Stimulated activated CD8-positive, alpha-beta memory T cell treated with anti-CD3 and anti-CD28 coated beads, Interleukin-12 subunit alpha, Interleukin-12 subunit beta, amount 100 ng/mL, for 1 hour (primary cell): ENCODE data around the gene ZNF831.
A peak's percentile ranks its signal among the peaks of the same experiment; 100 is the strongest.

ENCODE experiments used
- DNase-seq: peaks from one replicate; pipeline ENCODE4 v3.0.0-alpha.2; 2020; ENCODE audit warnings: low read depth

ZNF831 gene

DNA sequence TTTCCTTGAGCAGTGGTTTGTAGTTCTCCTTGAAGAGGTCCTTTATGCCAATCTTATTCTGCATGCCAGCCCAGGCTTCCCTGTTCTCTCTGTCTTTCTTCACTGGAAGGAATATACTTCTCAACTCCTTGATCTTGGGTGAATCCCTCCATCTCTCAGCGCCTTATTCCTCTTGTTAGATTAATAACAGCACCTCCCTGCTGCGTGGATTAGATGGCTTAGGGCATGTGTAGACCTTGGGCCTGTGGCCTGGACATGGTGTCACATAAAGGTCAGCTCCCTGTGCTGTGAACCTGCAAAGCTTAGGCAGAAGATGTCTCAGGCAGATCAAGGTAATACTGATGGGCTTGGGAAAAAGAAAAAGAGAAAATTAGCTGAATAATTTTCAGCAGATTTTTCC lies 18.3 kb downstream of the ZNF831 start:
- DNase-seq, result no peak

DNA sequence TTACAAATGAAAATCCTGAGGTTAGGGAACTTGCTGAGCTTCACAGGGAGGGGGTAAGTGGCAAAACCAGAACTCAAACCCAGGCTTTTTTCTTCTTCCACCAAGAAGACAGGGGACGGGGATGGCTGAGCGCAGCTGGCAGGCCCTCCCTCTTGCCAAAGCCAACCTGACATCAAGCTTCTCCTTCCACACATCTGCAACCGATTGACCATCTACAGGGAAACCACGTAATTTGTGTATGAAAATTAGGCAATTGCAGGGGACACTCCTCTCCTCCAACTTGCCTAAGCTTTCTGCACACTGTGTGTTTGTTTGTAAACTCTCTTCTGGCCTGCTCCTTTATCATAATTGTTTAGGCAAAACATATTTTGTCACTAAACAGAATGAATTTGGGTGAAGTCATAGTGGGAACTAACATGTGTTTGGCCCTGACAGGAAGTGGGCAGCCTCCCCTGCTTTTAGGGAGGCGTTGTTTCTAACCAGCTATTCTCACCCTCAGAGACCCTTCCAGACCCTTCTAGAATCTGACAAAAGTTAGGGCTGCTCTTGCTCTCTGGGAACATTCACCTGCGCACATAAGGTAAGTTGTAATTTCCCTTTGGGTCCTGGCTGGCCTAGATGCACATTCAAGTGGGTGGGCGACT lies 18.9 kb downstream of the ZNF831 start:
- DNase-seq, result no peak

DNA sequence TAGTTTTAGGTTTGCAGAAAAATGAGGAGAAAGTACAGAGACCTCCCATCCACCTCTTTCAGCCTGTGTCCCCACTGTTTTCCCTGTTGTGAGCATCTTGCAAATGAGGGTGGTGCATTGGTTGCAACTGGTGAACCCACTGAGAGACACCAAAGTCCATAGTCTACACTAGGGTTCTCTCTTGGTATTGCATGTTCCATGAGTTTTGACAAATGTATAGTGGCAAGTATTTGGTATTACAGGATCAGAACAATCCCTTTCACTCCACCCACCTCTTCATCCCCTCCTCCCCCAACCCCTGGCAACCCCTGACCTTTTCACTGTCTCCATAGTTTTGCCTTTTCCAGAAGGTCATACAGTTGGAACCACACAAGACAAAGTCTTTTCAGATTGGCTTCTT lies 20.1 kb downstream of the ZNF831 start:
- no peak for DNase-seq

DNA sequence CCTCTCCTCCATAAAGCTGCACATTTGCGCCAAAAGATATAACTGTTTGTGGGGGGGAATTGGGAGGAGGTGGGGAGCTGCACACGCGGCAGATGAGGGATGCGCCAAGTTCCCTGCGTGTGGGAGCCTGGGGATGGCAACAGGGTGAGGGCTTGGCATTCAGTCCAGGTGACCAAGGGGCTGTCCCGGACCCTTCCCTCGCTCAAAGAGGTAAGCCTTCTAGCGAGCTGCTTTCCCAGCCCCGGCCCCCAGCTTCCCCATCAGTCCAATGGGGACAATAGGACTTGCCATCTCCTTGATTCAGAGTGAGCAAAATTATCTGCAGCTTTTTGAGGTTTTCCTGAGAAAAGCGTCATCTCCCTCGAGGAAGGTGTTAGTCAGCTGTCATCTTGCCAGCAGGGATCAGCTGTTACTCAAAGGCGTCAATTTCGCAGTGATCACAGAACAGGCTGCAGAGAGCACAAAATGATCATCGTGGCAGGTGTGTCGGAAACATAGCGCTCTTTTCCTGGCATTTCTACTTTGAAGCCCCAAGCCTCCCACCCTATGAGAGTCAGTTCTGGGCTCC lies 21.3 kb downstream of the ZNF831 start:
- no peak for DNase-seq

DNA sequence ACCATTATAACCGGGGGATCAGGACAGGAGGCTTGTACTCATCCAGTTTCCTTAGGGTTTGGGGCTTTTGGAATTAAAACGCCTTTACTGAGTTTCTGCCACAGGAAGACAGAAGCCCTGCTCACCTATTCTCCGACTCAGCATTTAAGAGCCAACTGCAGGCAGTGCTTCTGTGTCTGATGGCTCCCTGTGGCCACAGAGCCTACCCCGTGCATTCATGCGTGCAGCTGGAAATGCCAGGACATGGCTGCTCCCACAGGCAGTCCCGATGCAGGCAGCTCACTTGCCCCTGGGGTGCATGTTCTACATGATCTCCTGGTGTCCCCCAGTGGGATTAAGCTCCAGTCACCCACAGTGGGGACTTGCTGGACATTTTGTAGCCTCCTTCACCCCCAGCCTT lies 22.2 kb downstream of the ZNF831 start:
- DNase-seq, result no peak

DNA sequence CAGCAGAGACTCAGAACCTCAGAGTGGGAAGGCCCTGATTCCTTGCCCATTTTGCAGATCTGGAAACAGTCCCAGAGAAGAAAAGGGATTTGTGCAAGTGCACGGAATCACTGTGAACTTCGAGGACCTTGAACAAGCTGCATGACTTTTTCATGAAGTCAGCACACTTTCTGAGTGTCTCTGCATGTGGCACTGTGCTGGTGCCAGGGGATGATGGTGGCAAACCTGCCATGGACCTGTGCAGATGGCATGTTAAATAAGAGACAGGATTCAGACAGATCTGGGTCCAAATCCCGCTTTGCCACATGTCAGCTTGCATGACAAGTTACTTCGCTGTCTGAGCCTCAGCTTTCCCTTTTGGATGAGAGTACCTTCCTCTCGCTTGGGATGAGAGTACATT lies 26.8 kb downstream of the ZNF831 start:
- no peak for DNase-seq

DNA sequence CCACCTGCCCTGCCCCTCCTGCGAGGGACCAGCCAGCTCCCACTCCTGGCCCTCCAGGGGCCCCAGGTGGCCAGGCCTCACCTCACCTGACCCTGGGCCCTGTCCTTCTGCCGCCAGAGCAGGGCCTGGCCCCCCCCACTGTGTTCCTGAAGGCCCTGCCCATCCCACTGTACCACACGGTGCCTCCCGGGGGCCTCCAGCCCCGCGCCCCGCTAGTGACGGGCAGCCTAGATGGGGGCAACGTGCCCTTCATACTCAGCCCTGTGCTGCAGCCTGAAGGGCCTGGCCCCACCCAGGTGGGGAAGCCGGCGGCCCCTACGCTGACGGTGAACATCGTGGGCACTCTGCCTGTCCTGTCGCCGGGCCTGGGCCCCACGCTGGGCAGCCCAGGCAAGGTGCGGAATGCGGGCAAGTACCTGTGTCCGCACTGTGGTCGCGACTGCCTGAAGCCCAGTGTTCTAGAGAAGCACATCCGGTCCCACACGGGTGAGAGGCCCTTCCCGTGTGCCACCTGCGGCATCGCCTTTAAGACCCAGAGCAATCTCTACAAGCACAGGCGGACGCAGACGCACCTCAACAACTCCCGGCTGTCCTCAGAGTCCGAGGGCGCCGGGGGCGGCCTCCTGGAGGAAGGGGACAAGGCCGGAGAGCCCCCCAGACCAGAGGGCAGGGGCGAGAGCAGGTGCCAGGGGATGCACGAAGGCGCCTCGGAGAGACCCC lies 27.6 kb downstream of the ZNF831 start:
- no peak for DNase-seq

DNA sequence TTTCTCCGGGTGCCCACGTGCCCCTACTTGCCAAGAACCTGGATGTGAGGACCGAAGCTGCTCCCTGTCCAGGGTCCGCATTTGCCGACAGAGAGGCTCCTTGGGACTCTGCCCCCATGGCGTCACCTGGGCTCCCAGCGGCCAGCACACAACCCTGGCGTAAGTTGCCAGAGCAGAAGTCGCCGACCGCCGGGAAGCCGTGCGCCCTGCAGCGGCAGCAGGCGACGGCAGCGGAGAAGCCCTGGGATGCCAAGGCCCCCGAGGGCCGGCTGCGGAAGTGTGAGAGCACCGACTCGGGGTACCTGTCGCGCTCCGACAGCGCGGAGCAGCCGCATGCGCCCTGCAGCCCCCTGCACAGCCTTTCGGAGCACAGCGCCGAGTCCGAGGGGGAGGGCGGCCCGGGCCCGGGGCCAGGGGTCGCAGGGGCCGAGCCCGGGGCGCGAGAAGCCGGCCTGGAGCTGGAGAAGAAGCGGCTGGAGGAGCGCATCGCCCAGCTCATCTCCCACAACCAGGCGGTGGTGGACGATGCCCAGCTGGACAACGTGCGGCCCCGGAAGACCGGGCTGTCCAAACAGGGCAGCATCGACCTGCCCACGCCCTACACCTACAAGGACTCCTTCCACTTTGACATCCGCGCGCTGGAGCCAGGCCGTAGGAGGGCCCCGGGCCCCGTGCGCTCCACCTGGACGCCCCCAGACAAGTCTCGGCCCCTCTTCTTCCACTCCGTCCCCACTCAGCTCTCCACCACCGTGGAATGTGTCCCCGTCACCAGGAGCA lies 28.3 kb downstream of the ZNF831 start:
- DNase-seq, result no peak

DNA sequence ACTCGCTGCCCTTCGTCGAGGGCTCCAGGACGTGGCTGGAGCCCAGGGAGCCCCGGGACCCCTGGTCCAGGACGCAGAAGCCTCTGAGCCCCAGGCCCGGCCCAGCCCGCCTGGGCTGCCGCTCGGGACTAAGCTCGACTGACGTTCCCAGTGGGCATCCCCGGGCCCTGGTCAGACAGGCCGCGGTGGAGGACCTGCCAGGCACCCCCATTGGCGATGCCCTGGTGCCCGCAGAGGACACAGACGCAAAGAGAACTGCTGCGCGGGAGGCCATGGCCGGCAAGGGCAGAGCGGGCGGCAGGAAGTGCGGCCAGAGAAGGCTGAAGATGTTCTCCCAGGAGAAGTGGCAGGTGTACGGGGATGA lies 28.9 kb downstream of the ZNF831 start:
- DNase-seq, result no peak

DNA sequence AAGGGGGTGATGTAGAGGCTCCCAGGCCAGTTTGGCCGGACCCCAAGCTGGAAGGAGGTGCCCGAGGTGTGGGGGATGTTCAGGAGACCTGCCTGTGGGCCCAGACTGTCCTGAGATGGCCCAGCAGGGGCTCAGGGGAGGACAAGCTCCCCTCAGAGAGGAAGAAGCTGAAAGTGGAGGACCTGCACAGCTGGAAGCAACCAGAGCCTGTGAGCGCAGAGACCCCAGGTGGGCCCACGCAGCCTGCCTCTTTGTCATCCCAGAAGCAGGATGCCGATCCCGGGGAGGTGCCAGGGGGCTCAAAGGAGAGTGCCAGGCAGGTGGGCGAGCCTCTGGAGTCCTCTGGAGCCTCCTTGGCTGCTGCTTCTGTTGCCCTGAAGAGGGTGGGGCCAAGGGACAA lies 29.7 kb downstream of the ZNF831 start:
- DNase-seq, result no peak

DNA sequence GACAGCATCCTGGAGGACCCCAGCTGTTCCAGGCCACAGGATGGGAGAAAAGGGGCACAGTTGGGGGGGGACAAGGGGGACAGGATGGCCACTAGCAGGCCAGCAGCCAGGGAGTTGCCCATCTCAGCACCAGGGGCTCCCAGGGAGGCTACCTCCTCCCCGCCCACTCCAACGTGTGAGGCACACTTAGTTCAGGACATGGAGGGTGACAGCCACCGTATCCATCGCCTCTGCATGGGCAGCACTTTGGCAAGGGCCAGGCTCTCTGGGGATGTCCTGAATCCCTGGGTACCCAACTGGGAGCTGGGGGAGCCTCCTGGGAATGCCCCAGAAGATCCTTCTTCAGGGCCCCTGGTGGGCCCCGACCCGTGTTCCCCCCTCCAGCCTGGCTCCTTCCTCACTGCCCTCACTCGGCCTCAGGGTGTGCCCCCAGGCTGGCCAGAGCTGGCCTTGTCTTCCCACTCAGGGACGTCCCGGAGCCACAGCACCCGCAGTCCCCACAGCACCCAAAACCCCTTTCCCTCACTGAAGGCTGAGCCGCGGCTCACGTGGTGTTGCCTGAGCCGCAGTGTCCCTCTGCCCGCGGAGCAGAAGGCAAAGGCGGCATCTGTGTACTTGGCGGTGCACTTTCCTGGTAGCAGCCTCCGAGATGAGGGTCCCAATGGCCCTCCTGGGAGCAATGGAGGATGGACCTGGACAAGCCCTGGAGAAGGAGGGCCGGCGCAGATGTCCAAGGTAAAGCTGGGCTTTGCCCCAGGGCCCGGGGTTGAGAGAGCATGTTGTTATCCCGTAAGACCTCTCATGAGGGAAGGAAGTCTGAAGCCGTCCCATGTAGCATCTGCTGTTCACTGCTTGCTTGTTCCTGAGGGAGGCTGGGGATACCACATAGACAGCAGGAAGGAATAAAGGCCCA lies 30.7 kb downstream of the ZNF831 start:
- no peak for DNase-seq

DNA sequence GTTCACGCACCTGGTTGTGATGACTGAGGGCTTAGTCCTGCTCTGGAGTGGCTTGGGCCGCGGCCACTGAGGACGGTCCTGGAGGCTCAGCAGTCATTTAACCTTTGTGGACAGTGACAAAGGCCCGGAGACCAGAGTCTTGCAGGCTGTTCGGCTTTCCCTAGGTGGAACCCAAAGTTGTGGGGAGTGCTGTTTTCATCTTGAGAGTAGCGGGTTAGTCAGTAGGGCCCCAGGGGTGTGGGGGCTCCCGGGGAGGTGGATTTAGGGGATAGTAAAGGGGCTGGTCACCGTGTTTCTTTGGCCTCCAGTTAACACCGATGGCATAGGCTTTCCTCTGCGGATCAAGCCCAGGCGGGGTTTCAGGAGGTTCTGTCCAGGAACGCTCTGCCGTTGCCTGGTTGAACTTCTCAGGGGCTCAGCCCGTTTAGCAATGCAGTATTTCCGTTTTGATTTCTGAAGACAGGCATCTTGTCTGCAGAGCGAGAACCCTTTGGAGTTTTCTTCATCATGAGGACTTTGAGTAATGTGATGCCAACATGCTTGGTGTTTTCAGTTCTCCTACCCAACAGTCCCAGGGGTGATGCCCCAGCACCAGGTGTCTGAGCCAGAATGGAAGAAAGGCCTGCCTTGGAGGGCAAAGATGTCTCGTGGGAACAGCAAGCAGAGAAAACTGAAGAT lies 31.8 kb downstream of the ZNF831 start:
- no peak for DNase-seq

DNA sequence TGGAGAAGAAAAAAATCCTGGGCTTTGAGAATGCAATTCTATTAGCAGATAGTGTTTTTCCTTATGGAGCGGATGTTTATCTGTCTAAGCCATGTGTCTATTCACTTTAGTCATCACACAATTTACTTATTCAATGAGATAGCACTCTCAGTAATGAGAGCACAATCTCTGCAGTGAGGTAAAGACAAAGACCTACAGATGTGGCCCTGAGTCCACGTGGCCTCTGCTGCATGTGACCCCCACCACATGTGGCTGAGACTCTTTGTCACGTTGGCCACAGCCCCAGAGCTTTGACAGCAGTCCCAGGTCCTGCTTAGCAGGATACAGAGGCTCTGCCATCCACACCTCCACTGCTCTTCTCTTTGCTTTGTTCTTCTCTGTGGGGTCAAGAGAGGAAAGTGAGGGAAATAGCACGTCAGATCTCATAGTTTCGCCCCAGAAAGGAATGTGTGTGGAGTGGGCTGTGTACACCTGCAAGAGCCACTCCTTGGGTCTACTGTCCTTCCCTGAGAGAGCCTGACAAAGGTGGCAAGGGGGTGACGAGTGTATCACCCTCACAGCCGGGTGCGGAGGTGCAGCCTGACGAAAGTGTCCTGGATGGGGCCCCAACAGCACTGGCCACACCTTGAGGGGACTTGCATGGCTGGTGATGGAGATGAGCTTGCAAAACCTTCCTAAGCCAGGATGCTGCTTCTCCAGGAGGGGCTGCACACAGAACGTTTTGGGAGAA lies 40.7 kb downstream of the ZNF831 start:
- DNase-seq, result no peak

DNA sequence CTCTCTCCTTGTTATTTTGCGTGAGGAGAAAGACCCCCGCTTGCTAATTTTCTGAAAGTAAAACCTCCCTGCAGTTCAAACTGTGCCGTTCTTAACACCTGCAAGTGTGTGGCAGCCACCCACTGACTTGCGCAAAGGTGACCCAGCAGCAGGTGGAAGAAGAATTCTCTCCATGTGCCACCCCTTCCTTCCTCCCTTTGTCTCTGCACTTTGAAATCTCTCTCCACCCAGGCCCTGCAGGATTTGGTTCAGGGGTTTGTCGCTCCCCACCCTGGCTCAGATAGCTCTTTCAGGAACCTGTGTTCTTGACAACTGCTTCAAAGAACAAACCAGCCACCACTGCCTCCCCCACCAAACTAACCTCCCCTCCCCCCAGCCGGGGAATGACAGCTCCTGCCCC lies 41.4 kb downstream of the ZNF831 start:
- DNase-seq, result no peak

DNA sequence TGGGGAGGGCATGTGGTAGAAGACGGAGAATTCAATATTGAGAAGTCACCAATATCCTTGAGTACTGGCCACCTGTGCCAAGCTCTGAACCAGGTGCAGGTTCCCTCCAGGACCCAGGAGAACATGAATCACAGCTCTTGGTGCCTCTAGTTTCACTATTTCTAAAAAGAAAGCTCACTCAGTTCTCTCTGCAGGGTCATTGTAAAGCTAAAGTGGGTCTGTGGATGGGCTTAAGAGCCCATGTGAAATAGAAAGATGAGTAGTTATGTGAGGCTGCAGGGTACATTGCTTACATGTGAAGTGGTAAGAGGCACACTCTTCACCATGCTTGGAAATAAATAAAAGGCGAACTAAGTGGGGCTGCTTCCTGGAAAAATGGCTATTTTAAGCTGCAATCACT lies 43.6 kb downstream of the ZNF831 start:
- no peak for DNase-seq

DNA sequence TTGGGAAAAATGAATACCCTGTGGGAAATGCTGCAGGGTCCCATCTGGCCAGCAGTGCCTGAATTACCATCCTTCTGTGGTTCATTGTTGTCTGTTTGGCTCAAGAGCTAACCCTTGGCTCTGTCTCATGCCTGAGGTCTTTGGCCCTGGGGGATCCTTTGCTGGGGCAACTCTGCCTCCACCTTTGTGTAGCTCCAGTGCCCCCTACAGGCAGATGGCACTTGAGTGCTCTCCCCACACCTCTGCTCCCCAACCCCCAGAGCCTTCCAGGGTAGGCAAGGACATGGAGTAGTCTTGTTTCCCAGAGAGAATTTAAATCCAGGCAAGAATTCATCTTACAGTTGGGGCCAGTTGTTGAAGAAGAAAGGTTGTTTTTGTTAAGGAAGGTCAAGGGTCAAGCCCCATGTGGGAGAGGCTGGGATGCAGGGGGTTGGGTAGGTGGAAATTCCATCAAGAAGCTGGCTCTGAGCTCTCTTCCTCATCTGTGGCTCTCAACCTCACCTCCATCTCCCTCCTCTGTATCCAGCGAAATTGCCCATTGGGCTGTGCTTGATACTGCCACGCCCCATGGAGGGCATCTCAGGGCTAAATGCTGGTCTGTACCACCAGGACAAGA lies 44.2 kb downstream of the ZNF831 start:
- DNase-seq, result peak; percentile 76

DNA sequence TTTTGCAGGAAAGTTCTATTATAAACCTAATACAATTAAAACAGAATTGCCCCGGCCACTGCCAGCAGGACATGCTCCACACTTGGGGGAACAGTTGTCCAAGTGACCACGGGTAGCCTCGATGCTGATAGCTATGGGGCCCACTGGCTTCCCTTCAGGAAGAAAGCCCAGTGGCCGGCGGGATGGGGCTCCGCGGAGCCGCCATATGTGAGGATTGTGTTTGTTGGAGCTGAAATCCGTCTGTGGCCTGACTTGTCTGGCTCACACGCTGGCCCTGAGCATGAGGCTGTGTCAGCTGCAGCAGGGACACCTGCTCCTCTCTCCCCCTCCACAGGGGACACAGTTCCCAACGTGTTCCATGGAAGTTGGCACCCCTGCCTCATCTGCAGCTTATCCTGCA lies 46.6 kb downstream of the ZNF831 start:
- DNase-seq, result no peak

DNA sequence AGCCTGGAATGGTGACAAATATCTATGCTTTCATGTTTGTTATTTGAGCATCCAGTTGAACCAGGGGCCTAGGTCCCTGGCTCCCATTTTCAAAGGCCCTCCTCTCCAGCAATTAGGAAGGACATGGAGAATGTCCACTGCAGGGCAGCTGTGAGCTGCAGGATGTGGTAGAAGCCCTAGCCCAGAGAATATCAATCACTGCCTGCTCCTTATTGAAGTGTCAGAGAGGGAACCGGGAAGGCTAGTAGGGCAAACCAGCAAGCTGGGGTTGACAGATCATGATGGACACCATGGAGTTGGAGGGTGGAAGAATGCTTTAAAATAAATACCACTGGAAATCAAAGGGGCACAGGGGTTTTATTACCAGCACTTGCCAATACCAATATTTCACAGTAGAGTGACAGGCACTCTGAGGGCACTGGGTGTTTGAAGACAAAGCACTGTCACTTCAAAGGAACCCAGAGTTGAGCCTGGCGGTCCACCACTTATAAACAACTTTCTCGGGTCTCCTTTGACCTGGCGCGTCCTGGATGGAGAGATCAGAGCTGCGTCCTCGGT lies 47.7 kb downstream of the ZNF831 start:
- no peak for DNase-seq

DNA sequence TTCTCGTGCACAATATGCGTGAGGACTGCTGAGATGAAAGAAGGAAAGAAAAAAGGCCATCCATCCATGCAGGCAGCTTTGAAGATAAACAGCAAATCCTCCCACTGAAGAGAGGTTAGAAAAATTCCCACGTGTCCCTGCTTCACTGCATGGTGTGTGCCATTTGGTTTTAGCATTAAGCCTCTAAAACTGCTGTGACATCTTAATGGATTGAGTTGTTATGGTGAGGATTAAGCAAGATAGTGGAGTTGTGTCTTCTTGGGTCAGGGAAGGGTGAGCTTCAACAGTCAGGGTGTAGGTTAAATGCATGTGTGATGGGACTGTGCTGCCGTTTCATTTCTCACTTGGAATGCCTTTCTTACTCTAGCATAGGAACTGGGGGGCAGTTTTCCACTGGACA lies 50.5 kb downstream of the ZNF831 start:
- no peak for DNase-seq
